GM12872 (cell line): Measurements from ENCODE around the gene GPC6.

Source experiments
- TF ChIP-seq, protein P1 (sequence below): IDR thresholded peaks from 3 replicates; pipeline ENCODE4 v1.5.1; 2011; ENCODE audit warnings: low read depth, mild to moderate bottlenecking, low read length, moderate library complexity; ENCODE audit not compliant: insufficient read depth

The GPC6 gene

DNA sequence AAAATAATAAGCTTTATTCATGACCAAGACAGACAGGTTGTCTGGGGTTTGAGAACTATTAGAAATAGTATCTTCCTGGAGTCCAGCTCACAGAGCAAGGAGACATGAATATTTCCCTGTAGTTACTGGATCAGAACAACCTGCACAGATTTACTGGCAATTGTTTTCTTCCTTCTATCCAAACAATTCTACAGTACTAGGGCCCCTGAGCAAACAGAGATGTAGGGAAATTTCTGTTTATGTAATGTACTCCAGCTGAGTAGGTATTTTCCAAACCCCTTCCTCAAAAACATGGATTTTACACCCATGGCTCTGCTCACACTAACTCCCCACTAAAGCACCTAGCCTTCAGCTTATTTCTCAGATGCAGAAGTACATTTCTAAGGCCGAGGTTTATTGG lies 557.6 kb downstream of the GPC6 start:
- TF ChIP-seq, protein P1, sequence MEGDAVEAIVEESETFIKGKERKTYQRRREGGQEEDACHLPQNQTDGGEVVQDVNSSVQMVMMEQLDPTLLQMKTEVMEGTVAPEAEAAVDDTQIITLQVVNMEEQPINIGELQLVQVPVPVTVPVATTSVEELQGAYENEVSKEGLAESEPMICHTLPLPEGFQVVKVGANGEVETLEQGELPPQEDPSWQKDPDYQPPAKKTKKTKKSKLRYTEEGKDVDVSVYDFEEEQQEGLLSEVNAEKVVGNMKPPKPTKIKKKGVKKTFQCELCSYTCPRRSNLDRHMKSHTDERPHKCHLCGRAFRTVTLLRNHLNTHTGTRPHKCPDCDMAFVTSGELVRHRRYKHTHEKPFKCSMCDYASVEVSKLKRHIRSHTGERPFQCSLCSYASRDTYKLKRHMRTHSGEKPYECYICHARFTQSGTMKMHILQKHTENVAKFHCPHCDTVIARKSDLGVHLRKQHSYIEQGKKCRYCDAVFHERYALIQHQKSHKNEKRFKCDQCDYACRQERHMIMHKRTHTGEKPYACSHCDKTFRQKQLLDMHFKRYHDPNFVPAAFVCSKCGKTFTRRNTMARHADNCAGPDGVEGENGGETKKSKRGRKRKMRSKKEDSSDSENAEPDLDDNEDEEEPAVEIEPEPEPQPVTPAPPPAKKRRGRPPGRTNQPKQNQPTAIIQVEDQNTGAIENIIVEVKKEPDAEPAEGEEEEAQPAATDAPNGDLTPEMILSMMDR, result no peak

DNA sequence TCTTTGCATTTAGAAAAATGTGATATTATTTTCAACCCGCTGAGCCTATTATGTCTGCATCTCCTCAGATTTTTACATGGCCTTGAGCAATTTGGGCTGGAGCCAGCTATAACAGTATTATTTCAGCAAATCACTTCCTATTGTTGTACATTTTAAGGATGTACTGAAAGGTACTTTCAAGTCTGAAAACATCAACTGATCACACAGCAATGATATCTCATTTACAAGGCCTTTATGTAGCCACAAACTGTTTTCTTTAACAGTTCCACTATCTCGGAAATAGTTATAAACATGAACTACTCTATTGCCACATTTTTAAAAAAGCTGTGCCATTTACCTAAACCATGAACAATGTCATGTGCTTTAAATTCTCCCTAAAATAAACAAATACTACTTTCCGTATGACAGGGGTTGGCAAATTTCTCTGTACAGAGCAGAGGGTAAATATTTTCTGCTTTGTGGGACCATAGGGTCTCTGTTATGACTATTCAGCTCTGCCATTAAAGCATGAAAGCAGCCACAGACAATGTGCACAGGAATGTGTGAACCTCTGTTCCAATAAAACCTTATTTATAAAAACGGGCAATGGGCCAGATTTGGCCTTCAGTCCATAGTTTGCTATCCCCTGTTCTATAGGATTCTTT lies 560.4 kb downstream of the GPC6 start:
- TF ChIP-seq, protein P1, result no peak

- TF ChIP-seq, protein P1, result no peak
These were observed 561.8 kb downstream of the GPC6 start for GRCh38 chr13:93788456-93788855.

DNA sequence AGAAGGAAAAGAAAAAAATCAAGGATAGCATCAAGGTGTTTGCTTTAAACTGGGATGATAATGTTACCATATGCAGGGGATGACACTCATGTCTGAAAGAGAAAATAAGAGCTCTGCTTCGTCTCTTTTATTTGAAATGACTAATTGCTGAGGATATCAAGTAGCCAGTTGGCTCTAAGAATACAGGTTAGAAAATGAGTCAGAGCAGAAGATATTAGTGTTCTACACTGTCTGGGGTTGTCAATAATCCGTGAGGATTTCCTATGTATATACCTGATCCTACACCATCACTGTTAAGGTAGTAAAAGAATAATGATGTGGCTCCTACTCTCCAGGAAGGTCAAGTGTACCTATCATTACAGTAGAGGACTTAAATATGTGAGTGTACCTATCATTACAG lies 562.5 kb downstream of the GPC6 start:
- TF ChIP-seq, protein P1, result no peak

DNA sequence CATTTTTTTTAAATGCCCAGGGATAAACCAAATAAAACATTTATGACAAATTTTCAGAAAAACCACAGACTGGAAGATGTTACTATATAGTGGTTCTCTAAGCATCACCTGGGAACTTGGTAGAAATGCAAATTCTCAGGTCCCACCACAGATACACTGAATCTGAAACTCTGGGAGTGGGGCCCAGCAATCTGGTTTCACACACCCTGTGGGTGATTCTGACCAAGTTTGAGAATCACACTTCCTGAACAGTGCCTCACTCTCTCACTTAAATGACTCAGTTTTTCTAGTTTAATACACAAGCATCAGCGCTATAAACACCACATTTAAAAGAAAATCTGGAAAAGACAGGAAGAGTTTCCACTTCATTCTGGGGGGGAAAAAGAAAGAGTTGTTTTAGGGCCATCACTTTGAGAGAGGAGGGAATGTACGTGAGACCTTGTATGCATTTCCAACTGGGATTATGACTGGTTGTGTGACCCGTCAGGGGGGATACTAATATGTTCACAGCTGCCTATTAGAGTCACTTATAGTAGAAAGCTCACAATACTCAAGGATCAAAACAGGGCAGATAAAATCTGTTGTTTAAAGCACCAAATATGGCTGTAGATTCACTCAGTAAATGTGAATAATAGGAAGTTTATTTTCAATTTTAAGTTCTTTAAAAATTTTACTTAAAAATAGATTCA lies 567.7 kb downstream of the GPC6 start:
- TF ChIP-seq, protein P1, result no peak

- TF ChIP-seq, protein P1, result no peak
These were observed 570.9 kb downstream of the GPC6 start for GRCh38 chr13:93797463-93797862.

DNA sequence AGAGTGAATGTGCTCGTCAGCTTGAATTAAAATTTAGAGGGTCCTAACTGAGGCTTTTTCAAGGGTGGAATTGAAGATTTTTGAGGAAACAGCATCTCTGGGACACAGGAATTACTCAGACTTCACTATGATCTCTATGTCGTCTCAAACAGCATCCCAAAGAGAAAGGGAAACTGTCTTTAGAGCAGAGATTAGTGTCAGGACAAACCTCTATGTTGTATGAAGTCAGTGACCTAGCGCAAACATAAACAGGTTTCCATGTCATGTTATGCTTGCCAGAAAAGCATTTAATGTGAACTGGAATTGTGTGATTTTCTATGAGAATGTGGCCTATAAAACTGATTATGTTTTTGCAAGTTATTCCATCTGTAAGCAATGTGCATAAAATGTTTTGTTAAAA lies 573.7 kb downstream of the GPC6 start:
- TF ChIP-seq, protein P1, result no peak
